H1 (cell line): Measurements from ENCODE around the gene LCNL1. TPM values are rescaled to one million over a fixed set of nuclear protein-coding genes. Genes with fewer than 3 reads are reported as not detected.

Experiments
- ATF2 ChIP-seq: IDR thresholded peaks from 2 replicates; pipeline ENCODE4 v1.6.1; 2012; ENCODE audit warnings: low read length, inconsistent platforms
- BRCA1 ChIP-seq: IDR thresholded peaks from 2 replicates; pipeline ENCODE4 v1.6.1; 2012; ENCODE audit warnings: low read depth, low read length, improper control_type of control experiment
- SIN3A ChIP-seq, 2 experiments: IDR thresholded peaks in 1 of 2; conservative IDR thresholded peaks in 1 of 2; 2 replicates each; pipeline ENCODE4 v1.6.1; 2011 to 2012; ENCODE audit warnings: low read length in 2 of 2, improper control_type of control experiment in 1 of 2, low read depth in 1 of 2, mild to moderate bottlenecking in 1 of 2
- TEAD4 ChIP-seq: IDR thresholded peaks from 2 replicates; pipeline ENCODE4 v1.6.1; 2012; ENCODE audit warnings: low read depth, low read length, inconsistent platforms, mixed read lengths
- polyA plus RNA-seq, 7 experiments: library from polyadenylated mRNA; depleted of rRNA in 3 of 7; stranded (reverse) in 5 of 7; unstranded in 2 of 7; fragments of >200 nt in 5 of 7; fragments of 200-250 nt in 2 of 7; gene quantifications; 1 replicate in 5 of 7; 2 replicates in 1 of 7; 4 replicates in 1 of 7; pipeline versions ENCODE4 v1.2.1 to v1.2.3, GENCODE V29; 2011 to 2013; ENCODE audit warnings: missing spikeins in 2 of 7, mixed read lengths in 2 of 7
- total RNA-seq: library from RNA; stranded (reverse); fragmentation: NEBNext Ultra II Directional; extraction: Animal tissue kit (Norgen Biotek cat#: 25700); gene quantifications from 2 replicates; pipeline ENCODE4 v1.2.1, GENCODE V29; 2021

LCNL1 gene
- total and polyA plus RNA-seq, 2 of the 8 experiments (the other 6 are each of a cell fraction or from before 2014, with no cell fraction given): 0.11 TPM; not detected in 1

DNA sequence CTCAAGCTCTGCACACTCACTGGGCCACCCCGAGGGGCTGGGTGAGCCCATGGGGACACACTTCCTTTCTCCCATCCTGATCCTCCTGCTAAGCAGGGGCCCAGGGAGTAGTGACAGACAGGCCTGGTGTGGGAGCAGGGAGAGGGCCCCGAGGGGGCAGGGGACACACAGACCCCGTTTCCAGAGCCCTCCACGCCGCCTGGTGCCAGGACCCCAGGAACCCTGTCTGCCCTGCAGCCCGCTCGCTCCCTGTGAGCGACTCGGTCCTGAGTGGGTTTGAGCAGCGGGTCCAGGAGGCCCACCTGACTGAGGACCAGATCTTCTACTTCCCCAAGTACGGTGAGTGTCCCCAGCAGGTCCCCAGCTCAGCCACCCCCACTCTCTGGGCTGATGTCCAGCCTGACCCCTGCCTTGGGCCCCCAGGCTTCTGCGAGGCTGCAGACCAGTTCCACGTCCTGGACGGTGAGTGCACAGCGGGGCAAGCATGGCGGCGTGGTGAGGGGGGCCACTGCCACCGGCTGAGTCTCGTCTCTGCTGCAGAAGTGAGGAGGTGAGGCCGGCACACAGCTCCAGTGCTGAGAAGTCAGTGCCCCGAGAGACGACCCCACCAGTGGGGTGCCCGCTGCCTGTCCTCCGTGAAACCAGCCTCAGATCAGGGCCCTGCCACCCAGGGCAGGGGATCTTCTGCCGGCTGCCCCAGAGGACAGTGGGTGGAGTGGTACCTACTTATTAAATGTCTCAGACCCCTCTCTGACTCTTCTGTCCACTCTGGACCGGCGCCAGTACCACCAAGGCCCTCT, 36.4 kb upstream of the LCNL1 start (continued):
- TF ChIP-seq ATF2 (no peak), TEAD4 (no peak), SIN3A (conservative IDR thresholded peaks at IDR 0.05 in 1 of 2, IDR thresholded peaks at IDR 0.05 in 1 of 2; ENCODE audit: low read depth in 1 of 2, low read length in 2 of 2) (no peak), BRCA1 (no peak)
